SKM-1 treated with dmso at 0.1 percent for 144 hours (cell line): ENCODE measurements around the gene SLC49A3.
A peak's percentile ranks its signal among the peaks of the same experiment; 100 is the strongest.
"Not testable (repeated sequence)": the region's sequence is repeated elsewhere in the genome, so short reads cannot be mapped to it uniquely, and the experiment has no call there.

ENCODE experiments used
- DNase-seq: peaks from one replicate; lab custom pipeline; 2025; ENCODE audit not compliant: unreplicated experiment; lab: John Stamatoyannopoulos, UW

Gene SLC49A3

GRCh38 chr4:703336-704197 lies 14.6 kb upstream of the SLC49A3 start:
- DNase-seq, result no peak

- DNase-seq, result no peak
These were observed 13.7 kb upstream of the SLC49A3 start for GRCh38 chr4:702618-703048.

GRCh38 chr4:700587-701264 lies 11.8 kb upstream of the SLC49A3 start:
- no peak for DNase-seq

- no peak for DNase-seq
These were observed 11.0 kb upstream of the SLC49A3 start for GRCh38 chr4:699816-700580.

- not testable (repeated sequence) for DNase-seq
These were observed 5.5 kb upstream of the SLC49A3 start for GRCh38 chr4:694341-694940.

- no peak for DNase-seq
These were observed 4.0 kb upstream of the SLC49A3 start for GRCh38 chr4:692771-693554.

GRCh38 chr4:689723-690122 lies 772 bp upstream of the SLC49A3 start:
- no peak for DNase-seq

GRCh38 chr4:687971-688853 lies 739 bp downstream of the SLC49A3 start:
- no peak for DNase-seq

GRCh38 chr4:687048-687970 lies 1.6 kb downstream of the SLC49A3 start:
- peak; percentile 93 for DNase-seq

GRCh38 chr4:686413-687040 lies 2.4 kb downstream of the SLC49A3 start:
- no peak for DNase-seq

GRCh38 chr4:685679-686412 lies 3.1 kb downstream of the SLC49A3 start:
- DNase-seq, result no peak

- no peak for DNase-seq
These were observed 4.2 kb downstream of the SLC49A3 start for GRCh38 chr4:684623-685327.

- peak; percentile 72 for DNase-seq
These were observed 4.8 kb downstream of the SLC49A3 start for GRCh38 chr4:683982-684622.

GRCh38 chr4:683247-683897 lies 5.6 kb downstream of the SLC49A3 start:
- DNase-seq, result no peak

GRCh38 chr4:682490-683172 lies 6.3 kb downstream of the SLC49A3 start:
- DNase-seq, result no peak
